Activated T-helper 2 cell treated with anti-CD3 and anti-CD28 coated beads, Interferon-gamma antibody, Interleukin-2, Interleukin-4, amounts not matched to agents 10 μg/mL and 5 μg/mL and 100 μg/mL, durations not matched to agents 14 hours and 24 hours and 36 hours (primary cell): ENCODE data around the gene ELFN2. TPM values are rescaled to one million over a fixed set of nuclear protein-coding genes. Genes with fewer than 3 reads are reported as not detected.
"Not testable (repeated sequence)": the region's sequence is repeated elsewhere in the genome, so short reads cannot be mapped to it uniquely, and the experiment has no call there.

Source experiments
- DNase-seq: peaks from one replicate; pipeline ENCODE4 v3.0.0; 2021; ENCODE audit warnings: low spot score
- H3K27ac Mint-ChIP-seq: one replicate; pipeline ENCODE4 v1.8.0; 2021; ENCODE audit warnings: mixed read lengths
- H3K27me3 Mint-ChIP-seq: one replicate; pipeline ENCODE4 v1.8.0; 2021; ENCODE audit warnings: low read depth, mixed read lengths
- H3K36me3 Mint-ChIP-seq: one replicate; pipeline ENCODE4 v1.8.0; 2021; ENCODE audit warnings: low read depth, mixed read lengths
- H3K4me1 Mint-ChIP-seq: one replicate; pipeline ENCODE4 v1.8.0; 2021; ENCODE audit warnings: low read depth, mixed read lengths
- H3K4me3 Mint-ChIP-seq: one replicate; pipeline ENCODE4 v1.8.0; 2021; ENCODE audit warnings: low read depth, mild to moderate bottlenecking, moderate library complexity, mixed read lengths
- H3K9me3 Mint-ChIP-seq: one replicate; pipeline ENCODE4 v1.8.0; 2021; ENCODE audit warnings: mixed read lengths
- intact Hi-C: fragments of 100-400 bp; cut with micrococcal nuclease; formaldehyde crosslinking; loops from one replicate; pipeline ENCODE4 v1.15.1; 2023
- total RNA-seq: library from RNA; stranded (reverse); gene quantifications from 2 replicates; pipeline ENCODE4 v1.2.3, GENCODE V29; 2022

Gene ELFN2, protein sequence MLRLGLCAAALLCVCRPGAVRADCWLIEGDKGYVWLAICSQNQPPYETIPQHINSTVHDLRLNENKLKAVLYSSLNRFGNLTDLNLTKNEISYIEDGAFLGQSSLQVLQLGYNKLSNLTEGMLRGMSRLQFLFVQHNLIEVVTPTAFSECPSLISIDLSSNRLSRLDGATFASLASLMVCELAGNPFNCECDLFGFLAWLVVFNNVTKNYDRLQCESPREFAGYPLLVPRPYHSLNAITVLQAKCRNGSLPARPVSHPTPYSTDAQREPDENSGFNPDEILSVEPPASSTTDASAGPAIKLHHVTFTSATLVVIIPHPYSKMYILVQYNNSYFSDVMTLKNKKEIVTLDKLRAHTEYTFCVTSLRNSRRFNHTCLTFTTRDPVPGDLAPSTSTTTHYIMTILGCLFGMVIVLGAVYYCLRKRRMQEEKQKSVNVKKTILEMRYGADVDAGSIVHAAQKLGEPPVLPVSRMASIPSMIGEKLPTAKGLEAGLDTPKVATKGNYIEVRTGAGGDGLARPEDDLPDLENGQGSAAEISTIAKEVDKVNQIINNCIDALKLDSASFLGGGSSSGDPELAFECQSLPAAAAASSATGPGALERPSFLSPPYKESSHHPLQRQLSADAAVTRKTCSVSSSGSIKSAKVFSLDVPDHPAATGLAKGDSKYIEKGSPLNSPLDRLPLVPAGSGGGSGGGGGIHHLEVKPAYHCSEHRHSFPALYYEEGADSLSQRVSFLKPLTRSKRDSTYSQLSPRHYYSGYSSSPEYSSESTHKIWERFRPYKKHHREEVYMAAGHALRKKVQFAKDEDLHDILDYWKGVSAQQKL
- 0.11 TPM in 2 replicates for total RNA-seq

DNA sequence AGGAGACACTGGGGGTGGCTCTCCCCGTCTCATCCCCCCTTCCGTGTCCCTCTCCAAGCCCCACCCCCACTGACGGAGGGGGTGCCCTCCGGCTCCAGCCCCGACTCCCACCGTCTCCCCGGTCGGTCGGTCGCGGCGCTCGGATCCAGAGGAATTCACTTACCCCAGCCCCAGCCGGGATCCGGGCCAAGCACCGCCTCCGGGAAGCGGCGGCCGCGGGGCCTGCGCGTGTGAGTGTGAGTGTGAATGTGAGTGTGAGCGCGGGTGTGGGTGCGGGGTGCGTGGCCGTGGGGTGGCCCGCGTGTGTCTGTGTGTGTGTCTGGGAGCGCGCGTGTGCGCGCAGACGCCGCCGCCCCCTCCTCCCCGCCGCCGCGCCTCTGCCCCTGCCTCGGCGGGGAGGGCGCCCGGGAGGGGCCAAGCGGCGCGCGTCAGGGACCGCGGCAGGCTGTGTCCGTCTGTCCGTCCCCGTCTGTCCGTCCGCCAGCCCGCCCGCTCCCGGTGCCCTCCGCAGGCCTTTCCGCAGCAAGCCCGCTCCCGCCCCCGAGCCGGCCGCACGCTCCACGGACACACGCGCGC is at the start of gene ELFN2:
ELFN2 (minus strand) TSS at position 345 of the 576 bp plus-strand sequence. CDS start 51,945 bp downstream, outside the sequence.
- Mint-ChIP-seq H3K36me3 (no peaks in the 10 kb centered on the region), H3K27ac (no peak within 1 kb of the TSS), H3K27me3 (peaks cover 60% of the 10 kb centered on the region), H3K9me3 (no peaks in the 10 kb centered on the region), H3K4me3 (no peak within 1 kb of the TSS), H3K4me1 (peaks cover 9% of the 10 kb centered on the region)
- no peak for DNase-seq
- intact Hi-C loops: loop anchor here (5.0 kb wide), 1 partner anchor 90 kb away; no protein-coding TSS in a partner anchor

DNA sequence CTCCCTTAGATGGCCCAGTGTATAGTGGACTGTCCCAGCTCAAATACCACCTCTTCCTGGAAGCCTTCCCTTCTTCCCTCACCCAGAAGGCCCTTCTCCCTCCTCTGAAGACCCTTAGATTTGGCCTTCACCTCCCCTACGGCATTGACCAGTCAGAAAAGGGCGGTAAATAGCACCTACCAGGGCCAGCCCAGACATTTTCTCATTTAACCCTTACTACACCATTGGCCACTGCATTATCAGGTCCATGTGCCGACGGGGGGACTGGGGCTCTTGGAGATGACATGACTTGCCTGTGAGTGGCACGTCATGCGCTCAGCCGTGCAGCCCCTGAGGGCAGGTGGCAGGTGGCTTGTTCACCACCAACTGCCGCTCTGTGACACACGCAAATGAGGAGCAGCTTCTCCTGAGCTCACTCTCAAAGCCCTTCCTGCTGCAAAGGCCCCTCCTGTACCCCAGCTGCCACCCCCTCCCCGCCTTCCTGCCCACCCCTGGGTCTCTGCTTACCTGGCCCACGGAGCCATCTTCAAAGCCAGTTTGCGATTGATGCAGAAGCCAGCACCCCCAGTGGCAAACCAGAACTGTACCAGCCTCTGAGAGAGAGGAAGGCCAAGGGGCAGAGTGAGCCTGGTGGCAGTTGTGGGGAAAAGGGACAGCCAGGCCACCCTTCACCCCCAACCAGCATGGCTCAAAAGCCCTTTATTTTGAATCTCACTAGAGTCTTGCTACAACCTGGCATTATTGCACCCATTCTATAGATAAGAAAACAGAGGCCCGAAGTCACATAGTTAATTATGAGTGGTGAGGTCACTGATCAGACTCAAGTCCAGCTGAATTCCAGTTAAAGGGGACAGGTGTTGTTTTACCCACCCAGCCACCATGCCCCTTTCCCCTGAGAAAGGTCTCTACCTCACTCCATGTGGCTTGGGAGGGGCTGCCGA is 49.4 kb upstream of the ELFN2 start:
- H3K4me3 Mint-ChIP-seq: no peak overlapping the region
- intact Hi-C loops: no loop called here
- no peak for DNase-seq
- no peak overlapping the region for H3K27ac Mint-ChIP-seq
- H3K9me3 Mint-ChIP-seq: no peaks in the 10 kb centered on the region
- peaks cover 66% of the 10 kb centered on the region for H3K36me3 Mint-ChIP-seq
- peaks cover 7% of the 10 kb centered on the region for H3K4me1 Mint-ChIP-seq
- H3K27me3 Mint-ChIP-seq: no peaks in the 10 kb centered on the region

DNA sequence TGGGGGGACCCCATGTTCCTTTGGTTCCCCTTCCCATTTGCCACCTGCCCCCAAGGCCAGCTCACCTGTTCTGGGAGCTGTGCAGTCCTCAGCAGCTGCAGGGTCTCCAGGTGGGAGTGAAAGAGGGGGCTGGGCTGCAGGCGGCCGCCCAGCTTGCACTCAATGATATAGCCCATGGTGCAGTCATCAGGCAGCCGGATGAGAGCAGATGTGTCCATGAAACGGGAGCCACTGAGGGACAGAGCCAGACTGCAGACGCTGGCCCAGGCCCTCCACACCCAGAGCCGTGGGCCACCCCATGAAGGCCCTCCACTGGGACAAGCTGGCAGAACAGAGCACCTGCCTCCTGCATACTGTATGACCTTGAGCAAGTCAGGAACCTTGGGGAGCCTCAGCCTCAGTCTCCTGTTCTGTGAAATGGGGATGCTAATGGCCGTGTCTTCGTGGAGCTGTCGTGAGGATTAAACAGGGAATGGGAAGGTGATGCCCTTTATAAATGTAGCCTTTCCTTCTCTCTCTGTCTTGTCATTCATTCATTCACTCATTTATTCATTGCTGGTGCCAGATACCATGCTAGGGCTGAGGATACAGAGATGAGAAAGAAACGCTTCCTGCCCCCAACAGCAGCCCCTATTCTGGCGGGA is 47.3 kb upstream of the ELFN2 start:
- no peaks in the 10 kb centered on the region for H3K27me3 Mint-ChIP-seq
- intact Hi-C loops: no loop called here
- H3K27ac Mint-ChIP-seq: no peak overlapping the region
- H3K4me3 Mint-ChIP-seq: no peak overlapping the region
- no peaks in the 10 kb centered on the region for H3K4me1 Mint-ChIP-seq
- H3K9me3 Mint-ChIP-seq: no peaks in the 10 kb centered on the region
- DNase-seq: no peak
- peaks cover 74% of the 10 kb centered on the region for H3K36me3 Mint-ChIP-seq

DNA sequence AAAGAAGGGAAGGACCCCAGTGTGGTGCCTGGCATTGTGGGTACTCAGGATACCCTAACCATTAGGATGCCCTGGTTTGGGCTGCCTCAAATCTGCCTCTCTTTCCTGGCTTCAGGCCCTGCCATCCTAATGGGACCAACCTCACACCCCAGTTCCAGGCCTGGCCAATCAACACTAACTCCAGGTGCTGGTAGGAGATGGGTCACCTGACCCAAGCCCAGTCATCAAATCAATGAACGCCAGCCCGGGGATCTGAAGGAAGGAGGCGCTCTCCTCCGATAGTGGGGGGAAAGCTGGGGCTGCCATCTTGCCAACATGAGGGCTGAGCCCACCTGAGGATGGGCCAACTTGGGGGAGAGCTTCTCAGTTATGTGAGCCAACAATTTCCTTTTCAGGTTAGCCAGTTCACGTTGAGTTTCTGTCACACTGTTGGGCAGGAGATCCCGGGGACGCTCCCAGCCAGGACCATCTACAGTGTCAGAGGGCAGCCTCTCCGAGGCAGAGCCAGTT is 46.2 kb upstream of the ELFN2 start:
- no peaks in the 10 kb centered on the region for H3K9me3 Mint-ChIP-seq
- intact Hi-C loops: no loop called here
- no peaks in the 10 kb centered on the region for H3K27me3 Mint-ChIP-seq
- H3K27ac Mint-ChIP-seq: no peak overlapping the region
- H3K36me3 Mint-ChIP-seq: peaks cover 77% of the 10 kb centered on the region
- DNase-seq: no peak
- no peaks in the 10 kb centered on the region for H3K4me1 Mint-ChIP-seq
- H3K4me3 Mint-ChIP-seq: no peak overlapping the region

DNA sequence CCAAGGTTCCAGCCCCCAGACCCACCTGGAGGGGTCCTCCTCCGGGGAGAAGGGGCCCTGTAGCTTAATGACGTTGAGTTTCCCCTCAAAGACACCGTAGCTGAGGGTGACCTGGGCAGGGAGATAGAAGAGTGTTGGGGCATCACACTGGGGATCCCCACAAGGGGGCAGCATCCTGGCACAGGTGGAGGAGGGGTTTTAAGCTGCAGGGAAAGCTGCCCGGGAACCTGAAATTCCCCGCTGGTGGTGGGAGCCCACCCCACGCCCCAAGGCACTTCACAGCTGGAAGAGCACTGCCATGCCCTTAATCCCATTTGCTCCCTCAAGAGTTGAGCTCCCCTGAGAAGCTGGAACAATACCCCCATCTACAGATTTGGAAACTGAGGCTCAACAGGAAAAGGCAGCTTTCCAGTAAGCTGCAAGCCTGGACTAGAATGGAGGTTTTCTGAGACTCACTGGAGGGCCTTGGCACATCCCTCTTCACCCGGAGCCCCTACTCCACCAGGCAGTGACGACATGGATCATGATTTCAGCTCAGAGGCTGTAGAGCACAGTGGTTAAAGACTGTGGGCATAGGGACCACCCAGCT is 45.2 kb upstream of the ELFN2 start:
- intact Hi-C loops: no loop called here
- Mint-ChIP-seq H3K4me1 (no peaks in the 10 kb centered on the region), H3K4me3 (no peak overlapping the region), H3K27ac (no peak overlapping the region), H3K36me3 (peaks cover 75% of the 10 kb centered on the region), H3K9me3 (no peaks in the 10 kb centered on the region), H3K27me3 (no peaks in the 10 kb centered on the region)
- no peak for DNase-seq

DNA sequence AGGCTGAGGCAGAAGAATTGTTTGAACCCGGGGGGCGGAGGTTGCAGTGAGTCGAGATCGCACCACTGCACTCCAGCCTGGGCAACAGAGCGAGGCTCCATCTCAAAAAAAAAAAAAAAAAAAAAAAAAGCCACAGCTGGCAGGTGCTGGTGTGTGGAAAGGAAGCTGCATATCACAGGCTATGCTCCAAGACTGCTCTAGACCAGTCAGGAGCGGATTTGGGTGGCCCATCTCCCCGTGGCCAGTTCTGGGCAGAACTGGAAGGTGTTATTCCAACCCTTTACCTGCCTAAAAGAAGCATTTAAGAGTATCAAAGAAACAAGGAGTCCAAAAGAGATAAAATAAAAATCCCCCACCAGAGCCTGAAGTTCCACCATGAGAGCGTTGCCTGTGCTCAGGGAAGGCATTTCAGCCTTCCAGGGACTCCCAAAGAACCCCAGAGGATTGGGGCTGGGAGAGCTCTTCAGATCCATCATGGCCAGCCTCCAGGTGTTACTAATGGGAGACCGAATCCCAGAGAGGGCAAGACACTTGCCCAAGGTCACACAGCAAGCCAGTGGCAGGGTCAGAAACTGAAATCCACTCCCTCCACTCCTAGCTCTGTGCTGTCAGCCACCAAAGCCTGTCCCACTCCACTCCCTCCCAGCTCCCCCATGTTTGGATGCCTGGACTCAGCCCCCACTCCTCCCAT is 44.6 kb upstream of the ELFN2 start:
- intact Hi-C loops: no loop called here

DNA sequence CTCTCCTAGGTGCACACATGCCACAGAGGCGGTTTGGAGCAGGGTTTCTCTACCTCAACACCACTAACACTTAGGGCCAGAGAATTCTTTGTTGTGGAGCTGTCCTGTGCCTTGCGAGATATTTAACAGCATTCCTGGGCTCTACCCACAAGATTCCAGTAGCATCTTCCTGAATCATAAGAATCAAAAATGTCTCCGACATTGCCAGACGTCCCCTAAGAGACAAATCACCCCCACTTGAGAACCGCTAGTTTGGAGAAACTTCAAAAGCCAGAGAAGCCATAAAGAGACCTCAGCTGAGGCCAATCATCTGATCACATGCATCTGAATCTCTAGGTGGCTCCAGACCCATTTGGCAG is 42.8 kb upstream of the ELFN2 start:
- intact Hi-C loops: no loop called here
- no peaks in the 10 kb centered on the region for H3K9me3 Mint-ChIP-seq
- no peaks in the 10 kb centered on the region for H3K27me3 Mint-ChIP-seq
- peaks cover 75% of the 10 kb centered on the region for H3K36me3 Mint-ChIP-seq
- H3K4me1 Mint-ChIP-seq: peaks cover 2% of the 10 kb centered on the region
- no peak overlapping the region for H3K27ac Mint-ChIP-seq
- no peak overlapping the region for H3K4me3 Mint-ChIP-seq
- DNase-seq: no peak

More for the DNA sequence above, 44.6 kb upstream of the ELFN2 start:
- Mint-ChIP-seq H3K4me3 (no peak overlapping the region), H3K27ac (no peak overlapping the region), H3K4me1 (no peaks in the 10 kb centered on the region), H3K27me3 (no peaks in the 10 kb centered on the region), H3K9me3 (no peaks in the 10 kb centered on the region), H3K36me3 (peaks cover 69% of the 10 kb centered on the region)
- no peak for DNase-seq

DNA sequence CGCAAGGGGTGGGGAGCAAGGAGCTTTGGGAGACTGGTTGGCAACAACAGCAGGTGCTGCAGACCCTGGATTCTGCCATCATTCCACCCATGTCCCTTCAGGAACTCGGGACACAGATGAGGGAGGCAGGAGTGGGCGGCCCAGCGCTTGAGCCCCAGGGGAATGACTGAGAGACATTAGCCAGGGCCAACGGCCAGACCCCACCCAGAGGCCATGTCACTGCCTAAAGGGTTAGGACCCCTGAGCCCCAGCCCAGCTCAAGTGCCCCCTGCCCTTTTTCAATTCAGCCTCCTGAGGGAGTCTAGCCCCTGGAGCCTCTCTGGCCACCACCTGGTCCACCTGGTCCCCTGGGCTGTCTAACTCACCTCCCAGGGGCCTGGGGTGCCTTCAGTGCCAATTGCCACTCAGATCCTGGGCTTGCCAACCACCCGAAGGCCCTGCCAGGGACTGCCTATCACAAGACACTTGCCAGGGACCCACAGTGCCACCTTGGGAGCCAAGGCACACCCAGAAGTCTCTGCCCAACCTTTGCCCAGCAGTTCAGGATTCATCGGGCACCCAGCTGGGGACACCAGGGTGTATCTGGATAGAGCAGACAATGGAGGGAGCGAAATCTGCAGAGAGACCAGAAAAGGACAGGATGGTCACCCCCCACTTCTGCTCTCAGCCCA is 42.3 kb upstream of the ELFN2 start:
- intact Hi-C loops: no loop called here
- Mint-ChIP-seq H3K4me3 (no peak overlapping the region), H3K27me3 (no peaks in the 10 kb centered on the region), H3K27ac (no peak overlapping the region), H3K36me3 (peaks cover 71% of the 10 kb centered on the region), H3K4me1 (peaks cover 2% of the 10 kb centered on the region), H3K9me3 (no peaks in the 10 kb centered on the region)
- no peak for DNase-seq

DNA sequence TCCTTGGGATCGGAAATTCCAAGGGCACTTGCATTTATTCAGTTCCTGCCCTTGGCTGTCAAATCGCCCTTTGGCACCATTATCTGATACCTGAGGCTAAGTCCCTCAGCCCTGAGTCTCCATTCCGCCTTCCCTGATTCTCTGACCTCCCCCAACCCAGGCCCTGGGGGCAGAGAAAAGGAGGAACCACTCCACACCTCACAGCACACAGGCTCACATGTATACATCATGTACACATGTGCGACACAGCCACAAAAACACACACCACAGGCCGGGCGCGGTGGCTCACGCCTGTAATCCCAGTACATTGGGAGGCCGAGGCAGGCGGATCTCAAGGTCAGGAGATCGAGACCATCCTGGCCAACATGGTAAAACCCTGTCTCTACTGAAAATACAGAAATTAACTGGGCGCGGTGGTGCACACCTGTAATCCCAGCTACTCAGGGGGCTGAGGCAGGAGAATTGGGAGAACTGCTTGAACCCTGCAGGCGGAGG is 41.0 kb upstream of the ELFN2 start:
- DNase-seq, H3K4me3 Mint-ChIP-seq, H3K4me1 Mint-ChIP-seq, H3K27ac Mint-ChIP-seq, H3K27me3 Mint-ChIP-seq, H3K9me3 Mint-ChIP-seq, intact Hi-C loops: not testable (repeated sequence)
- peaks cover 61% of the 10 kb centered on the region for H3K36me3 Mint-ChIP-seq

DNA sequence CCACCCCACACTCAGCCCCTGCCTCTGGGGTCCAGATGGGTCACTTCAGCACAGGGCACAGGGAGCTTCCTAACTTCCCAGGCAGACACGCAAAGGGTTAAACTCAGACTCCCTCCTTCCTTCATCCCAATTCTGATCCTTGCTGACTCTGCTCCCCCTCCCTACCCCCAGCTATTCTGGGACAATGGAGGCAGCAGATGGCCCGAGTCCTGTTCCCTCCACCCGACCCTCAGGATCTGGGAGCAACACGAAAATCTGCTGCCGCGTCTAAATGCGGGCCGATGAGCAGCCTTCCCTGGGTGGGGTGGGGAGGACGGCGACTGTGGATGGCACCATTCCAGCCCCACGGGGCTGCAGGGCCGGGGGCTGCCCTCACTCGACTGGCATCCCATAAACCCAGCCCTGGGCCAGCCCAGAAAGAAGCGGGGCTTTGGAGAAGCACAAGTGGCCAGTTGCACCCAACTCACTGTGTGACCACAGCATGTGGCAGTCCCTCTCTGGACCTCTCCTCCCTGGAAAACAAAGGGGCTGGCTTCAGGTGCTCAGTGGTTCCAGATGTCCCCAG is 40.2 kb upstream of the ELFN2 start:
- Mint-ChIP-seq H3K4me3 (no peak overlapping the region), H3K9me3 (no peaks in the 10 kb centered on the region), H3K36me3 (peaks cover 53% of the 10 kb centered on the region), H3K27me3 (no peaks in the 10 kb centered on the region), H3K4me1 (peaks cover 2% of the 10 kb centered on the region), H3K27ac (no peak overlapping the region)
- intact Hi-C loops: no loop called here
- DNase-seq: no peak
